HS-5 (cell line): ENCODE data around the gene TRAP1.
"Not testable (repeated sequence)": the region's sequence is repeated elsewhere in the genome, so short reads cannot be mapped to it uniquely, and the experiment has no call there.

ENCODE experiments used
- DNase-seq: peaks from one replicate; pipeline ENCODE4 v3.0.0-alpha.2; 2012; ENCODE audit warnings: low read depth

Gene TRAP1

DNA sequence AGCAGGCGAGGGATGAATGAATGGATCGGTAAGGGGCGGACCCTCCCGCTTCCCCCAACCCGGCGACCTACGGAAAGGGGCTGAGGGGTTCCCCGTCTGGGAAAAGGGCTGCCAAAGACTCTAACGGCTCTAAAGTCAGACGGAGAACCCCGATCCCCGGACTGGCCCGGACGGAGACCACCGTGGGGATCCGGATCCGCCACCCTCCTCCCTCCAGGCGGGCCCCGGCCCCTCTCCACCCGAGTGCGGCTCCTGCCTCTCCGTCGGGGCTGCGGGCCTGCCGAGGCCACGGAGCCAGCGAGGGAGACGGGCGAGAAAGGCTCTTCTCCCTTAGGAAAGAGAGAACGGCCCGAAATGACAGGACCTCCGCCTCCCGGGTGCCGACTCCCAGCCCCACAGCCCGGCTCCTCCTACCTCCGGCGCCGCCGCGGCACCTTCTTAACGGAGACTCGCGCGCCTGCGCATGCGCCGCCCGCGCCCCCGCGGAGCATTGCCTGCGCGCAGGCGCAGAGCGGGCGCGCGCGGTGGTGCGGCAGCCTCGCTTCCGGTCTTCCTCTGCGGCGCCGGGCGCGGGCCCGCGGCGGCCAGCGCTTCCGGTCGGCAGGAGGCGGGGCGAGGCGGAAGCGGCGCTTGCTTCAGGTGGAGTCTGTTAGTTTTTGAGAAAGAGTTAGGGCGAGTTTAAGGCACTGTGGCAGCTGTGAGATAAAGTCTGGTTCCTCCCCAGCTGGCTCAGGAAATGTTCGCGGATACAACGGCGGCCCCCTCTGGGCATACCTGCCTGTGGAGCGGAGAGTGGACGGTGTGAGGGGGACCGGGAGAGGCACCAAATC is 106.0 kb downstream of the TRAP1 start, which contains the start of gene SLX4:
Gene SLX4 (minus strand): TSS at position 461 of the 830 bp plus-strand sequence. CDS start 2,642 bp downstream, outside the sequence.
- peak; percentile 58 for DNase-seq

DNA sequence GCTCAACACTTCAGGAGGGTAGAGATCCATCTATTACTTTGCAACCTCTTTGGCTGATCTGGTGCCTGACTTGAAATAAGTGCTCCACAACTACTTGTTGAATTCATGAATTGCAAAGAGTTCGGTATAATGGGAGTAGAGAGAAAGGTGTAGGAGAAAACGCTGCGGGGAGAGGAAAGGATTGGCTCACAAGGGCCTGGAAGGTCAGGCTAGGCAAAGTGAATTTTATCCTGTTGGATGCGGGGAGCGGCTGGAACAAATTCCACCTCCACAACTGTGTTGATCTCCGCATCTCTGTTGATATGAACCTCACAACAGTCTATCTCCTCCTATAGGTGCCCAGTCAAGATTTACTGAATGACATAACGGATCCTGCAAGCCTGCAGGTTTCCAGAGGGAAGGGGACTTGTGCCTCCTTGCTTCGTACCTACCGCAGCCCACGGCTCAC is 106.6 kb downstream of the TRAP1 start:
- DNase-seq: no peak

DNA sequence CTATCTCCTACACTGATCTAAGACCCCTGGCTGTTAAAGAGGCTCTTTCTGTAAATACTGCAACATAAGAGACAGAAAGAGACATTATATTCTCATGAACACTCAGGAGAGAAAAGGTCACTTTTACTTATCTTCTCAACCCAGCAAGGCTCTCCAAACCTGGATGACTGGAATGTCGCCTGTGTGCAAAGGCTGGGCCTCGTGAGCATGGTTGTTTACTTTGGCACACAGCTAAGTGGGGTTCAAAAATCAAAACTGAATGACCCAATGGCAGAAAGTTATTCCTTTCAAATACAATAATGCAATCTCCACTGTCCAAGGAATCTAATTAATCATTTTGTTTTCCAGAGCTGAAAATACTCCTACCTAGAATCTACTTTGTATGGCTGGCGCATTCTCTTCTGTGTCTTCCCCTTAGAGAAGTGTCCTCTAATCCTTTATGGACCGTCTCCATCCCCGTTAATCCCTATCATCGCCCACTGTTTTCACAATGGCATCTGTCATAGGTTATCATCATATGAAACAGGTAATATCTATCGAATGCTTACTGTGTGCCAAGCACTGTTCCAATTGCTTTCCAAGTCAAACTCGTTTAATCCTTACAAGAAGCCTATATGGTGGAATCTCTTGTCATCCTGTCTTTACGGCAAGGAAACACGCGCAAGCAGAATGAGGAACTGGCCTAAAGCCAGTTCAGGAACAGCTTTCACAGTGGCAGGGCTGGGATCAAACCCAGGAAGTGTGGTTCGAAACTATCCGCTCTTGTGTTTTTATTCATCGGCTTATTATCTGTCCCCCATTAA is 107.2 kb downstream of the TRAP1 start:
- no peak for DNase-seq

DNA sequence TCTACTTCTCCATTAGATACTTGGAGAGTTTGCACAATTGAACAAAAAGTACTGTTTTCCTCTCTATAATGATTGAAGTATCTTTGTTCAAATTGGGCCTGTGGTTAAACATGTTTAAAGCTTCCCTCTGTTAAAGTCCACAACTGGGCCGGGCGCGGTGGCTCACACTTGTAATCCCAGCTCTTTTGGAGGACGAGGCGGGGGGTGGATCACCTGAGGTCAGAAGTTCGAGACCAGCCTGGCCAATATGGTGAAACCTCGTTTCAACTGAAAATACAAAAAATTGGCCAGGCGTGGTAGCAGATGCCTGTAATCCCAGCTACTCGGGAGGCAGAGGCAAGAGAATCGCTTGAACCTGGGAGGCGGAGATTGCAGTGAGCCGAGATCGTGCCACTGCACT is 108.3 kb downstream of the TRAP1 start:
- not testable (repeated sequence) for DNase-seq

DNA sequence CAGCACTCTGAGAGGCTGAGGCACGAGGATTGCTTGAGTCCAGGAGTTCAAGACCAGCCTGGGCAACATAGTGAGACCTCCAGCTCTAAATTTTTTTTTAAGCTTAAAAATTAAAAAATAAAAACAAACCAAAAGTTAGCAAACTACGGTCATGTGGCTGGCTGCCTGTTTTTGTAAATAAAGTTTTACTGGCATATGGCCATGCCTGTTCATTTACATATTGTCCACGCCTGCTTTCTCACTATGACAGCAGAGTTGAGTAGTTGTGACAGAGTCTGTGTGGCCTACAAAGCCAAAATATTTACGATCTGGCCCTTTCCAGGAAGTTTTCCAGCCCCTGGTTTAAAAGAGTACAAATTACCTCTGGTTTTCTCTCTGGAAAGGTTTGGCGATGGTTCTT is 109.3 kb downstream of the TRAP1 start:
- DNase-seq: no peak
